Hepatocyte (in vitro differentiated cells): Measurements from ENCODE around the gene RGR.

Experiments used
- EZH2phosphoT487 ChIP-seq: fragments of 200-600 bp; sonication (generic); IDR thresholded peaks from one replicate; pipeline ENCODE4 v1.6.1; 2018; ENCODE audit warnings: antibody characterized with exemption, mild to moderate bottlenecking, low read depth, moderate library complexity; ENCODE audit not compliant: unreplicated experiment, severe bottlenecking
- TF ChIP-seq, protein P1 (sequence below): fragments of 200-600 bp; sonication (generic); IDR thresholded peaks from 2 replicates; pipeline ENCODE4 v1.5.1; 2016; ENCODE audit warnings: antibody characterized with exemption, mild to moderate bottlenecking; ENCODE audit not compliant: poor library complexity

DNA sequence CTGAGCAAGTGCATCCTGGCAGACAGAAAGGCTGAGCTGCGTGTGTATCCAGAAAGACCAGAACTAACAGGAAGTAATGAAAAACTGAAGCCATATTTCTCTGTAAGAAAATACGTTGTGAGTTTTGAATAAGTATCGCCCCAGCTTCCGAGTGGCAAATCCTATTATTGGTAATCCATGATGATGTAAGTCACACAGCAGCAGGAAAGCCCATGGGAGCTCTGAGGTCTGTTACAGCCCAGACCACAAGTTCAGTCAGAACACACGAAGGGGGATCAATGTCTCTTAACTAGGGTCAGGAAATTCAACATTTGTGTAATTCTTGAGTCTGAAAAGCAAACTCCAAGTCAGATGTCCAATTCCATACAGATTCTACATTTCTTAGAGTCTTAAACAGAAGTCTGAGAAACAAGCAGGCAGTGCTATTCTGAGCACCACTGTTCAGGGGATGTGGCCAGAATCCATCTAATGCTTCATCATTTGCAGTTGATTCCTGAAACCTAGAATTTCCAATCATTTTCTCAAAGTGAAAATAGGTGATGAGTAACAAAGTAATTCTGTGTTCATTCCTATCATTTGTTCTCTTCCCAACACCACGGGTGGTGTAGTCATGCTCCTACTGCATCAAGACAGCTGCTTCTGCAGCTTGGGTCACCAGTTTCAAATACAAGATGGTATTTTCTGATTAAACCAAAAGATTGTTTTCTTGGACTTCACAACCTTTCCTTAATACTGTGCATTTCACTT, 19.3 kb upstream of the RGR start, which contains the start of gene LRIT2:
- no peak for TF ChIP-seq EZH2phosphoT487
- TF ChIP-seq, protein P1, sequence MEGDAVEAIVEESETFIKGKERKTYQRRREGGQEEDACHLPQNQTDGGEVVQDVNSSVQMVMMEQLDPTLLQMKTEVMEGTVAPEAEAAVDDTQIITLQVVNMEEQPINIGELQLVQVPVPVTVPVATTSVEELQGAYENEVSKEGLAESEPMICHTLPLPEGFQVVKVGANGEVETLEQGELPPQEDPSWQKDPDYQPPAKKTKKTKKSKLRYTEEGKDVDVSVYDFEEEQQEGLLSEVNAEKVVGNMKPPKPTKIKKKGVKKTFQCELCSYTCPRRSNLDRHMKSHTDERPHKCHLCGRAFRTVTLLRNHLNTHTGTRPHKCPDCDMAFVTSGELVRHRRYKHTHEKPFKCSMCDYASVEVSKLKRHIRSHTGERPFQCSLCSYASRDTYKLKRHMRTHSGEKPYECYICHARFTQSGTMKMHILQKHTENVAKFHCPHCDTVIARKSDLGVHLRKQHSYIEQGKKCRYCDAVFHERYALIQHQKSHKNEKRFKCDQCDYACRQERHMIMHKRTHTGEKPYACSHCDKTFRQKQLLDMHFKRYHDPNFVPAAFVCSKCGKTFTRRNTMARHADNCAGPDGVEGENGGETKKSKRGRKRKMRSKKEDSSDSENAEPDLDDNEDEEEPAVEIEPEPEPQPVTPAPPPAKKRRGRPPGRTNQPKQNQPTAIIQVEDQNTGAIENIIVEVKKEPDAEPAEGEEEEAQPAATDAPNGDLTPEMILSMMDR, result no peak
